HEK293 (cell line): Measurements from ENCODE around the gene PITPNM3.

Experiments
- CTCF ChIA-PET: fragments of 350-600 bp; formaldehyde crosslinking; extraction: SDS; loops from one replicate; lab custom pipeline; 2021; ENCODE audit warnings: antibody characterized with exemption; lab: Yijun Ruan, JAX
- POLR2A ChIA-PET: fragments of 300-600 bp; formaldehyde crosslinking; extraction: SDS; loops from one replicate; lab custom pipeline; 2020; ENCODE audit warnings: antibody characterized with exemption, inconsistent platforms; lab: Yijun Ruan, JAX
- H3K27ac ChIP-seq: fragments of 200-500 bp; sonication (Bioruptor generic); 2 replicates; pipeline ENCODE4 v1.5.1; 2014; ENCODE audit warnings: low read depth, low read length, control low read depth, inconsistent platforms; ENCODE audit errors: extremely low read depth
- H3K36me3 ChIP-seq, 2 experiments: fragments of 200-500 bp in 1 of 2; sonication (Bioruptor generic) in 1 of 2; 1 replicate in 1 of 2; 2 replicates in 1 of 2; pipeline ENCODE4 v1.5.1; 2014 to 2017; ENCODE audit warnings: inconsistent platforms in 2 of 2, low read length in 2 of 2; ENCODE audit not compliant: control insufficient read depth in 2 of 2, insufficient read depth in 1 of 2
- H3K4me1 ChIP-seq: fragments of 200-500 bp; sonication (Bioruptor generic); 2 replicates; pipeline ENCODE4 v1.5.1; 2014; ENCODE audit warnings: mild to moderate bottlenecking, low read length, inconsistent platforms; ENCODE audit not compliant: control insufficient read depth, insufficient read depth
- H3K4me3 ChIP-seq: 2 replicates; pipeline ENCODE4 v1.5.1; 2011; ENCODE audit warnings: low read depth, mild to moderate bottlenecking, control low read depth, low read length, moderate library complexity
- H3K9me3 ChIP-seq: fragments of 200-500 bp; sonication (Bioruptor generic); 2 replicates; pipeline ENCODE4 v1.5.1; 2014; ENCODE audit warnings: low read depth, low read length, inconsistent platforms; ENCODE audit not compliant: control insufficient read depth, insufficient read depth
- EGR2 ChIP-seq: fragments of 450-650 bp; formaldehyde crosslinking; IDR thresholded peaks from 2 replicates; pipeline ENCODE4 v1.5.1; 2016; ENCODE audit warnings: low read depth, missing biosample characterization, missing genetic modification characterization
- OSR2 ChIP-seq: fragments of 450-650 bp; formaldehyde crosslinking; IDR thresholded peaks from 2 replicates; pipeline ENCODE4 v1.5.1; 2016; ENCODE audit warnings: missing biosample characterization, missing genetic modification characterization
- SETDB1 ChIP-seq: IDR thresholded peaks from one replicate; pipeline ENCODE4 v1.6.1; 2017; ENCODE audit warnings: mild to moderate bottlenecking, low read length, moderate library complexity, mixed read lengths; ENCODE audit not compliant: insufficient read length
- SP2 ChIP-seq: fragments of 450-650 bp; formaldehyde crosslinking; IDR thresholded peaks from 2 replicates; pipeline ENCODE4 v1.5.1; 2016; ENCODE audit warnings: missing biosample characterization, missing genetic modification characterization
- WT1 ChIP-seq: fragments of 450-650 bp; formaldehyde crosslinking; IDR thresholded peaks from 2 replicates; pipeline ENCODE4 v1.5.1; 2016; ENCODE audit warnings: missing biosample characterization, missing genetic modification characterization
- ZBTB17 ChIP-seq: fragments of 450-650 bp; formaldehyde crosslinking; IDR thresholded peaks from 2 replicates; pipeline ENCODE4 v1.5.1; 2016; ENCODE audit warnings: missing biosample characterization, missing genetic modification characterization
- ZBTB20 ChIP-seq: fragments of 450-650 bp; formaldehyde crosslinking; IDR thresholded peaks from 2 replicates; pipeline ENCODE4 v1.5.1; 2016; ENCODE audit warnings: missing biosample characterization, missing genetic modification characterization
- ZBTB48 ChIP-seq: fragments of 450-650 bp; formaldehyde crosslinking; IDR thresholded peaks from 2 replicates; pipeline ENCODE4 v1.5.1; 2016; ENCODE audit warnings: missing biosample characterization, missing genetic modification characterization
- ZFHX2 ChIP-seq: fragments of 450-650 bp; formaldehyde crosslinking; conservative IDR thresholded peaks from 2 replicates; pipeline ENCODE4 v1.5.1; 2016; ENCODE audit warnings: missing biosample characterization, missing genetic modification characterization
- ZIC2 ChIP-seq: fragments of 450-650 bp; formaldehyde crosslinking; IDR thresholded peaks from 2 replicates; pipeline ENCODE4 v1.5.1; 2016; ENCODE audit warnings: missing biosample characterization, missing genetic modification characterization
- ZNF112 ChIP-seq: fragments of 450-650 bp; formaldehyde crosslinking; IDR thresholded peaks from 2 replicates; pipeline ENCODE4 v1.5.0; 2017; ENCODE audit warnings: missing biosample characterization, missing genetic modification characterization
- ZNF266 ChIP-seq: fragments of 450-650 bp; formaldehyde crosslinking; IDR thresholded peaks from 2 replicates; pipeline ENCODE4 v1.5.1; 2016; ENCODE audit warnings: missing biosample characterization, missing genetic modification characterization, low read depth
- ZNF366 ChIP-seq: fragments of 450-650 bp; formaldehyde crosslinking; conservative IDR thresholded peaks from 2 replicates; pipeline ENCODE4 v1.5.1; 2016; ENCODE audit warnings: missing biosample characterization, missing genetic modification characterization
- ZNF449 ChIP-seq: fragments of 450-650 bp; formaldehyde crosslinking; IDR thresholded peaks from 2 replicates; pipeline ENCODE4 v1.5.1; 2017; ENCODE audit warnings: missing biosample characterization, mild to moderate bottlenecking, missing genetic modification characterization, moderate library complexity
- ZNF501 ChIP-seq: fragments of 450-650 bp; formaldehyde crosslinking; IDR thresholded peaks from 2 replicates; pipeline ENCODE4 v1.5.1; 2016; ENCODE audit warnings: missing biosample characterization, missing genetic modification characterization
- ZNF513 ChIP-seq: fragments of 450-650 bp; IDR thresholded peaks from 2 replicates; pipeline ENCODE4 v1.5.1; 2018; ENCODE audit warnings: missing biosample characterization, missing genetic modification characterization
- ZNF529 ChIP-seq: fragments of 450-650 bp; formaldehyde crosslinking; IDR thresholded peaks from 2 replicates; pipeline ENCODE4 v1.5.1; 2017; ENCODE audit warnings: missing genetic modification characterization, missing biosample characterization; ENCODE audit not compliant: insufficient replicate concordance
- ZNF530 ChIP-seq: fragments of 450-650 bp; formaldehyde crosslinking; IDR thresholded peaks from 2 replicates; pipeline ENCODE4 v1.5.1; 2016; ENCODE audit warnings: low read depth, missing biosample characterization, missing genetic modification characterization
- ZNF544 ChIP-seq: fragments of 450-650 bp; formaldehyde crosslinking; IDR thresholded peaks from 2 replicates; pipeline ENCODE4 v1.5.0; 2017; ENCODE audit warnings: missing biosample characterization, missing genetic modification characterization
- ZNF585B ChIP-seq: fragments of 450-650 bp; formaldehyde crosslinking; IDR thresholded peaks from 2 replicates; pipeline ENCODE4 v1.5.1; 2016; ENCODE audit warnings: missing biosample characterization, missing genetic modification characterization
- ZNF610 ChIP-seq: fragments of 450-650 bp; formaldehyde crosslinking; IDR thresholded peaks from 2 replicates; pipeline ENCODE4 v1.5.1; 2016; ENCODE audit warnings: missing biosample characterization, missing genetic modification characterization, borderline replicate concordance
- ZNF623 ChIP-seq: fragments of 450-650 bp; formaldehyde crosslinking; IDR thresholded peaks from 2 replicates; pipeline ENCODE4 v1.5.1; 2016; ENCODE audit warnings: missing biosample characterization, missing genetic modification characterization
- ZNF660 ChIP-seq: fragments of 450-650 bp; IDR thresholded peaks from 2 replicates; pipeline ENCODE4 v1.5.1; 2018; ENCODE audit warnings: missing biosample characterization, mild to moderate bottlenecking, missing genetic modification characterization
- ZNF76 ChIP-seq: fragments of 450-650 bp; formaldehyde crosslinking; IDR thresholded peaks from 2 replicates; pipeline ENCODE4; 2016; ENCODE audit warnings: low read depth, missing biosample characterization, missing genetic modification characterization, borderline replicate concordance
- ZNF768 ChIP-seq: fragments of 450-650 bp; formaldehyde crosslinking; IDR thresholded peaks from 2 replicates; pipeline ENCODE4 v1.5.1; 2018; ENCODE audit warnings: missing biosample characterization, mild to moderate bottlenecking, missing genetic modification characterization
- ZNF837 ChIP-seq: fragments of 450-650 bp; formaldehyde crosslinking; IDR thresholded peaks from 2 replicates; pipeline ENCODE4 v1.5.1; 2016; ENCODE audit warnings: missing biosample characterization, missing genetic modification characterization
- ZSCAN5A ChIP-seq: fragments of 450-650 bp; formaldehyde crosslinking; IDR thresholded peaks from 2 replicates; pipeline ENCODE4 v1.5.1; 2016; ENCODE audit warnings: missing biosample characterization, missing genetic modification characterization

Gene PITPNM3

GRCh38 chr17:6567528-6568183 is 11.3 kb upstream of the PITPNM3 start:
- CTCF ChIA-PET, result no interaction called here
- POLR2A ChIA-PET, result no interaction called here
- no peaks in the 10 kb centered on the region for H3K4me1 ChIP-seq

GRCh38 chr17:6561446-6561845 is 5.1 kb upstream of the PITPNM3 start:
- H3K36me3 ChIP-seq, result no peaks in the 10 kb centered on the region
- ChIA-PET POLR2A (interaction anchor here (0.6 kb wide), 1 partner anchor 11 kb away, joined by 4 read pairs; no protein-coding TSS in a partner anchor), CTCF (no interaction called here)
- no peak overlapping the region for H3K4me3 ChIP-seq
- no peak for TF ChIP-seq ZIC2
- TF ChIP-seq ZFHX2 (tag by site-specific recombination), result 0 out of 2 replicates have a peak, but pooled peaks have one; percentile 12
- no peak for TF ChIP-seq ZNF501 (tag by site-specific recombination)
- no peak for TF ChIP-seq ZNF610 (tag by site-specific recombination)
- TF ChIP-seq EGR2 (tag by site-specific recombination), result peak; percentile 32; the same call in 1 of the 2 replicates
- TF ChIP-seq ZNF513, result peak; percentile 97
- TF ChIP-seq ZNF366 (tag by site-specific recombination), result peak; percentile 51; the same call in 1 of the 2 replicates
- TF ChIP-seq SP2 (tag by site-specific recombination), result no peak
- H3K27ac ChIP-seq, result no peak overlapping the region
- H3K4me1 ChIP-seq, result no peaks in the 10 kb centered on the region
- H3K9me3 ChIP-seq, result no peaks in the 10 kb centered on the region

More at GRCh38 chr17:6567528-6568183, 11.3 kb upstream of the PITPNM3 start:
- Histone ChIP-seq H3K27ac (no peak overlapping the region), H3K36me3 (no peaks in the 10 kb centered on the region), H3K9me3 (no peaks in the 10 kb centered on the region), H3K4me3 (no peak overlapping the region)
- TF ChIP-seq WT1 (tag by site-specific recombination) (no peak), ZBTB17 (tag by site-specific recombination) (peak; percentile 67; the same call in 1 of the 2 replicates), ZBTB48 (tag by site-specific recombination) (0 out of 2 replicates have a peak, but pooled peaks have one; percentile 35), ZNF660 (tag by site-specific recombination) (0 out of 2 replicates have a peak, but pooled peaks have one; percentile 29), ZNF112 (tag by site-specific recombination) (no peak), ZBTB20 (tag by site-specific recombination) (peak; percentile 53), SETDB1 (no peak)
- TF ChIP-seq, all 188 proteins: peak for 4

- no peaks in the 10 kb centered on the region for H3K36me3 ChIP-seq
- ChIA-PET CTCF (interaction anchor here (0.6 kb wide), 1 partner anchor 54 kb away, joined by 3 read pairs; no protein-coding TSS in a partner anchor), POLR2A (no interaction called here)
- H3K4me3 ChIP-seq, result no peak overlapping the region
- no peaks in the 10 kb centered on the region for H3K4me1 ChIP-seq
- no peak overlapping the region for H3K27ac ChIP-seq
- H3K9me3 ChIP-seq, result no peaks in the 10 kb centered on the region
- TF ChIP-seq ZNF530 (tag by site-specific recombination) (no peak), ZNF837 (tag by site-specific recombination) (no peak), ZNF76 (tag by site-specific recombination) (no peak), ZNF585B (tag by site-specific recombination) (no peak), ZNF623 (tag by site-specific recombination) (no peak), ZNF768 (tag by site-specific recombination) (no peak), ZNF513 (peak; percentile 98), ZNF449 (tag by site-specific recombination) (no peak), ZNF529 (tag by site-specific recombination) (no peak), OSR2 (tag by site-specific recombination) (no peak), ZNF266 (tag by site-specific recombination) (no peak), ZSCAN5A (tag by site-specific recombination) (no peak), ZNF544 (tag by site-specific recombination) (0 out of 2 replicates have a peak, but pooled peaks have one; percentile 33)
Measured at GRCh38 chr17:6560496-6560895, 4.1 kb upstream of the PITPNM3 start.
